Ovary (tissue), 10 donors: ENCODE data around the gene C10orf105. TPM values are rescaled to one million over a fixed set of nuclear protein-coding genes. Genes with fewer than 3 reads are reported as not detected.
A peak's percentile ranks its signal among the peaks of the same experiment; 100 is the strongest.

Experiments
- DNase-seq, 5 donors: peaks; one replicate each; pipeline ENCODE4 v3.0.0-alpha.2; 2019 to 2020
- H3K27ac ChIP-seq, 2 donors: fragments of 200-600 bp; one replicate each; pipeline versions ENCODE4 v1.5.1 to v1.8.0; 2019 to 2022
- H3K27me3 ChIP-seq: fragments of 200-600 bp; one replicate; pipeline ENCODE4 v1.8.0; 2022
- H3K36me3 ChIP-seq: fragments of 200-600 bp; sonication (generic); one replicate; pipeline ENCODE4 v1.5.1; 2019
- H3K4me1 ChIP-seq: one replicate; pipeline ENCODE4 v1.8.1; 2013; ENCODE audit warnings: mild to moderate bottlenecking, moderate library complexity; ENCODE audit not compliant: insufficient read depth
- H3K4me3 ChIP-seq: fragments of 200-600 bp; sonication (generic); one replicate; pipeline ENCODE4 v1.5.1; 2017
- H3K9me3 ChIP-seq, 2 donors: fragments of 200-600 bp in 1 of 2; sonication (generic) in 1 of 2; one replicate each; pipeline versions ENCODE4 v1.5.1 to v1.8.1; 2013 to 2019; ENCODE audit warnings: mild to moderate bottlenecking in 1 of 2, moderate library complexity in 1 of 2
- EP300 ChIP-seq: sonication (generic); formaldehyde crosslinking; IDR thresholded peaks from one replicate; pipeline ENCODE4 v1.6.1; 2017; ENCODE audit warnings: antibody characterized with exemption
- POLR2A ChIP-seq: fragments of 450-650 bp; IDR thresholded peaks from one replicate; pipeline ENCODE4 v1.6.1; 2017; ENCODE audit warnings: antibody characterized with exemption, mild to moderate bottlenecking, moderate library complexity
- WGBS, 3 donors: extraction: QIAGEN DNeasy Blood & Tissue Kit in 1 of 3; methylation state at CpG; one replicate each; pipeline versions ENCODE4 v1.1.5 to v1.1.7; 2013 to 2017; 5-methylcytosine and 5-hydroxymethylcytosine counted together
- intact Hi-C, 4 donors: fragments of 100-400 bp; cut with DNase I; formaldehyde crosslinking; loops; one replicate each; pipeline versions ENCODE4 v1.11.0 to v1.15.1; 2022 to 2023
- long read RNA-seq, 3 donors: library from polyadenylated mRNA in 2 of 3; unstranded in 2 of 3; transcript quantifications; one replicate each; pipeline ENCODE4 v2.0.0 and lab custom pipeline, GENCODE V29; 2021 to 2026
- polyA plus RNA-seq, 2 donors: library from polyadenylated mRNA; stranded (reverse); fragments of 200-250 nt in 1 of 2; fragments of 350-450 nt in 1 of 2; fragmentation: Illumina TruSeq in 1 of 2; extraction: RNeasy Lipid Tissue Mini Kit (QIAGEN cat#74804) in 1 of 2; gene quantifications; one replicate each; pipeline ENCODE4 v1.2.3, GENCODE V29; 2013 to 2014
- total RNA-seq, 7 donors: library from RNA; depleted of rRNA in 2 of 7; stranded (reverse); fragments of >200 nt in 2 of 7; fragmentation: NEBNext Ultra II Directional in 3 of 7; extraction: Animal tissue kit (Norgen Biotek cat#: 25700) in 3 of 7; gene quantifications; one replicate each; pipeline versions ENCODE4 v1.1.0 to v1.2.4, GENCODE V29; 2016 to 2023
- TF ChIP-seq, protein P1 (sequence below), 3 donors: fragments of 450-650 bp in 2 of 3; fragments of 200-600 bp in 1 of 3; IDR thresholded peaks; one replicate each; pipeline versions ENCODE4 v1.5.1 to v1.8.0; 2016 to 2022; ENCODE audit warnings: antibody characterized with exemption in 3 of 3, mild to moderate bottlenecking in 1 of 3
- donor health status: DM: no; HTN: no; CAD: no; lungs with moderate emphysema.
- donor health status: DM: no; HTN: no; CAD: no.
- donor health status: Bipolar disorder and iron deficiency.
- donor health status: DM: yes; HTN: yes; CAD: no.
- donor health status: DM: no; HTN: no; CAD: no.
- donor health status: DM: yes; HTN: yes; CAD: no.

C10orf105 gene
- total RNA-seq (under 1 TPM; 0.11 to 0.45 (median 0.27) TPM), polyA plus RNA-seq (under 1 TPM; 0.20 to 0.27 TPM)
- long read RNA-seq, donor 1, partial matches to known transcripts: 0 of 2 reads
- long read RNA-seq, donor 1, other reads (novel, unspliced or antisense): 2 of 2 reads
- long read RNA-seq, donor 2, partial matches to known transcripts: 610 of 610 reads
- long read RNA-seq, donor 2, other reads (novel, unspliced or antisense): 0 of 610 reads
- long read RNA-seq, donor 3, partial matches to known transcripts: 0 of 2 reads
- long read RNA-seq, donor 3, other reads (novel, unspliced or antisense): 2 of 2 reads

DNA sequence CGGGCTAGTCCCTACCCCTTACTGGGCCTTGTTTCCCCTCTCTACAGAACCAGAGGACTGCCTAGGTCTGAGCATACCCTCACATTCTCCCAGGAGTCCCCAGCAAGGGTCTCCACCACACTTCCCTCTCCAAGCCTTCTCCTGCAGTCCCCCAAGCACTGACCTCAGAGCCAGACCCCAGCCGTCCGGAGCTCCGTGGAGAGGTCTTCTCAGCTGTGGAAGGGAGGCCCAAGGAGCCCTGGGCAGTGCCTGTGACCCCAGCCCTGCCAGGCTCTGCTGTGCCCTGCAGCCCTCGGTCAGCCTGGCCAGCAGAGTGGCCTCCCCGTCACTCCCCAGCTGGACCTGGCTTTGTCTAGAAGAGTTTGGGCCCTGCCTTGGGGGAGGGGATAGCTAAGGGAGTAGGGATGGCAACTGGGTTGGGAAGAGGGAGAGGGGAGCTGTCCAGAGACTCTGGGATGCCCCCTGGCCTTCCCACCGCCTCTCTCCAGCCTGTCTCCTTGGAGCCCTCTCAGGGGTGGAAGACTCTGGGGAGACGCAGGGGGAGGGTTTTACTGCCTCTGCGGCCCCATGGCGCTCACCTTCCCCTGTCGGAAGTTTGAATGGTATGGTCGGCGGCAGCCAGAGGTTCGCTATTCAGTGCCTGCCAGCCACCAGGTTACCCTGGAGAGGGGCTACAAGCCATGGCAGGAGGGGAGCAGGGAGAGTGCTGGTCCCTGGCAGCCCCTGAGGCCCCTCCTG, at the start of gene C10orf105:
Gene C10orf105, minus strand, starts transcription at position 315 of the 738 bp plus-strand sequence. CDS start 3,441 bp downstream, outside the sequence.
- no peak for DNase-seq
- peaks cover 45% of the 10 kb centered on the region for H3K4me1 ChIP-seq
- H3K36me3 ChIP-seq: no peaks in the 10 kb centered on the region
- H3K9me3 ChIP-seq: no peaks in the 10 kb centered on the region
- no peaks in the 10 kb centered on the region for H3K27me3 ChIP-seq
- WGBS, 3 donors: 83 to 89% (median 88%) methylated on average over 14 of the region's 14 CpGs
- peak within 1 kb of the TSS; percentile 55 to 83 for H3K27ac ChIP-seq
- H3K4me3 ChIP-seq: no peak within 1 kb of the TSS
- TF ChIP-seq EP300: no peak
- no peak for TF ChIP-seq POLR2A
- TF ChIP-seq, protein P1, sequence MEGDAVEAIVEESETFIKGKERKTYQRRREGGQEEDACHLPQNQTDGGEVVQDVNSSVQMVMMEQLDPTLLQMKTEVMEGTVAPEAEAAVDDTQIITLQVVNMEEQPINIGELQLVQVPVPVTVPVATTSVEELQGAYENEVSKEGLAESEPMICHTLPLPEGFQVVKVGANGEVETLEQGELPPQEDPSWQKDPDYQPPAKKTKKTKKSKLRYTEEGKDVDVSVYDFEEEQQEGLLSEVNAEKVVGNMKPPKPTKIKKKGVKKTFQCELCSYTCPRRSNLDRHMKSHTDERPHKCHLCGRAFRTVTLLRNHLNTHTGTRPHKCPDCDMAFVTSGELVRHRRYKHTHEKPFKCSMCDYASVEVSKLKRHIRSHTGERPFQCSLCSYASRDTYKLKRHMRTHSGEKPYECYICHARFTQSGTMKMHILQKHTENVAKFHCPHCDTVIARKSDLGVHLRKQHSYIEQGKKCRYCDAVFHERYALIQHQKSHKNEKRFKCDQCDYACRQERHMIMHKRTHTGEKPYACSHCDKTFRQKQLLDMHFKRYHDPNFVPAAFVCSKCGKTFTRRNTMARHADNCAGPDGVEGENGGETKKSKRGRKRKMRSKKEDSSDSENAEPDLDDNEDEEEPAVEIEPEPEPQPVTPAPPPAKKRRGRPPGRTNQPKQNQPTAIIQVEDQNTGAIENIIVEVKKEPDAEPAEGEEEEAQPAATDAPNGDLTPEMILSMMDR (IDR thresholded peaks at IDR 0.05): no peak
- intact Hi-C loops: no loop called here

GRCh38 chr10:71767420-71768035, 48.0 kb upstream of the C10orf105 start:
- WGBS, 3 donors: 14 to 19% (median 14%) methylated on average over 10 of the region's 10 CpGs
- Histone ChIP-seq H3K36me3 (no peaks in the 10 kb centered on the region), H3K27ac (peak overlapping the region; percentile 60 to 87), H3K27me3 (no peaks in the 10 kb centered on the region), H3K9me3 (no peaks in the 10 kb centered on the region), H3K4me3 (no peak overlapping the region), H3K4me1 (peaks cover 54% of the 10 kb centered on the region)
- intact Hi-C loops: no loop called here
- peak; percentile 75 to 88 (median 79) for DNase-seq
- TF ChIP-seq POLR2A (no peak), EP300 (no peak)
- TF ChIP-seq, protein P1 (IDR thresholded peaks at IDR 0.05): no peak

- TF ChIP-seq, protein P1 (IDR thresholded peaks at IDR 0.05): no peak
- TF ChIP-seq EP300 (no peak), POLR2A (no peak)
- Histone ChIP-seq H3K27me3 (no peaks in the 10 kb centered on the region), H3K4me1 (peaks cover 55% of the 10 kb centered on the region), H3K4me3 (no peak overlapping the region), H3K27ac (peak overlapping the region; percentile 60 to 87), H3K36me3 (no peaks in the 10 kb centered on the region), H3K9me3 (no peaks in the 10 kb centered on the region)
- DNase-seq: peak; percentile 60 to 82 (median 67)
- intact Hi-C loops: no loop called here
- WGBS, 3 donors: 16 to 22% (median 18%) methylated on average over 10 of the region's 10 CpGs
Observed at GRCh38 chr10:71766717-71767419, 47.3 kb upstream of the C10orf105 start.
